GM12873 (cell line): ENCODE results near the gene FZD4.

ENCODE experiments used
- CTCF ChIP-seq: IDR thresholded peaks from 2 replicates; pipeline ENCODE4 v1.5.1; 2012; ENCODE audit warnings: low read depth, mild to moderate bottlenecking, moderate library complexity, low read length, control low read depth; ENCODE audit not compliant: insufficient read depth; ENCODE audit errors: missing control alignments

Gene FZD4

DNA sequence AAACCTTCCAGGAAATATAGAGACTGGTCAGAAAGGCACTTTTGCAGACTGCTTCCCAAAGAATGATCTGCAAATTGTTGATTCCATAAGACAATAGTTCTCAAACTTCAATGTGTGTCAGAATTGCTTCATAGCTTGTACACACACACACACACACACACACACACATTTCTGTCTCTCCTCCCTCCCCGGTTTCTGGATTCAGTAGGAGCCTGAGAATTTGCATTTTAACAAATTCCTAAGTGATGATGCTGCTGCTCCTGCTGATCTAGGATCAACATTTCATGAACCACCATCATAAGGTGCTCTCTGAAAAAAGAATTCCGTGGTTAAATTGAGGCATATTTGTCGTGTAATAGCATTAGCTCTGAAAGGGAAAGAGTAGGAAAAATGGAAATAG is 35.3 kb upstream of the FZD4 start:
- TF ChIP-seq CTCF, result no peak

DNA sequence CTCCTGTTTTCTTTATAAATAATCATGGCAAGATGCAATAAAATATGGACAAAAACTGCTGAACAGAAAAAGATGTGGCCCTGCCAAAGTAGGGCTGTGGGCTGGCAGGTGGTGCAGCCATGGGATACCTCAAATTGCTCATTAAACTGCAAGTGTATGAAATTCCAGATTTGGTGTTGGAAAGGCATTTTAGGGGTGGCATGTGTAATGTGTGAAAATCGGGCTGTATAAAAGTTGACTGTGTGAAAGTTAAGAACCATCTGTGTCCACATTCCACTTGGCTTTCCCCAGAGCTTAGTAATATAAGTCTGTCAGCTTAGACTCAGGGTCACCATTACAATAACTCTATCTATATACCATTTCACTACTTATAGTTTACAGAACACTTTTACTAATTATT is 34.8 kb upstream of the FZD4 start:
- TF ChIP-seq CTCF, result no peak

- TF ChIP-seq CTCF, result no peak
Observed at GRCh38 chr11:86988351-86988881, 33.2 kb upstream of the FZD4 start.

DNA sequence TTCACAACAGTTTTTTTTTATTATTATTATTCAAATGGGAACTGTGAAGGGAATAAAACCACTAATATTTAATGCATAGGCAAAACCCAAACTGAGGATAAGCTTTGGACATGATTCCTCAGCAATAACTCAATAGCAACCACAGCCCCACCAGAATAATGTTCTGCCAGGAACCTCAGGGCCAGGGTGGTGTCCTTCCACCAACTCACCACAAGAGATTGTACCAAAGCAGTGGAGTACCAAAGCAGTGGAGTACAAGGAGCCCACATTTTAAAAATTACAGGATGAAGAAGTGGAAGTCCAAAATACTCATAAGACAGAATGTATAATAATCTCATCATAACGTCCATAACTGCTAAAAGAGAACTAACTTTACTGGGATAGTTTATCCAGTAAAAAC is 32.5 kb upstream of the FZD4 start:
- no peak for TF ChIP-seq CTCF

DNA sequence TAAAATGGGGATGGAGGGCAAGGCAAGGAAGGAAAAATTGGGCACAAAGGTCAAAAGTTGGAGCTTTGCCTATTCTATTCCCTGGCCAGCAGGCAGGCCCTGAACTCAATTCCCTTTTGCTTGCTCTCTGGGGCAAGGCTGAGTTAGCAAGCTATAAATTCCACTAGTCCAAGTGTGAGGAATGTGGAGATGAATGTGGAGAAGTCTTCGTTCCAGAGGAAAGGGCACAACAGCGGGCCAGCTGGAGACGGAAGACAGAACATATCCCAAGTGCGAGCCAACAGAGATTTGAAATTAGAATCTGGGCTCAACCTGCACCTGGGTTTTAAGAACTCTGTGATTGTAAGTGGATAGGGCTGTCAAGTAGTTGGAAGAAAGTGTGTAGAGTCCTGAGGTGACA is 29.5 kb upstream of the FZD4 start:
- TF ChIP-seq CTCF, result no peak

DNA sequence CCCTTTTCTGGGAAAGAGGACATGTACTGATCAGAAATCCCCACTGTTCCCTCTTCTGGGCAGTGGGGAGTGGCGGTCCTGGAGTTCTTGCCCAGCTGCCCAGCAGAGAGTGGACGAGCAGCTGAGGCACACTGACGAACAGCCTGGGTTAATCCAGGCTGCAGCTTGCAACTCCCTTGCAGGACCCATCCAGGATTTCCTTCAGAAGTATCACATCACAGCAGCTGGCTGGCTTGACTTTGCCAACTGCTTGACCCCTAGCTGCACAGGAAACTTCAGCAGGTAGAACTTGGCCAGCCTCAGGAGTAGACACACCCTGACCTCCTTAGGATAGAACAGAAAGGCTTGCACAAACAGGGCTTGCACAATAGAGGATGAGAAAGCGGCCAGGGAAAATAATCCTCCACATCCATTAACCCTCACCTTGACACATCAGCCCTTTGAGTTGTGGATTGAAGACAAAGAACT is 27.9 kb upstream of the FZD4 start:
- no peak for TF ChIP-seq CTCF

GRCh38 chr11:86981777-86982540 is 26.8 kb upstream of the FZD4 start:
- no peak for TF ChIP-seq CTCF
